Prostate gland (tissue), 2 donors: Measurements from ENCODE around the gene APOLD1. TPM values are rescaled to one million over a fixed set of nuclear protein-coding genes. Genes with fewer than 3 reads are reported as not detected.

ENCODE experiments used
- DNase-seq: peaks from one replicate; pipeline ENCODE4 v3.0.0-alpha.2; 2019; ENCODE audit warnings: low spot score
- H3K27ac ChIP-seq, 2 donors: fragments of 200-600 bp; sonication (generic); 2 replicates each; pipeline ENCODE4 v1.5.1; 2017 to 2019
- H3K27me3 ChIP-seq: fragments of 200-600 bp; sonication (generic); replicated peaks from 2 replicates; pipeline ENCODE4 v1.5.1; 2019; ENCODE audit not compliant: insufficient read depth
- H3K36me3 ChIP-seq, 2 donors: fragments of 200-600 bp; sonication (generic); 1 replicate in 1 of 2; 2 replicates in 1 of 2; pipeline versions ENCODE4 v1.5.1 to v1.8.1; 2017 to 2019
- H3K4me1 ChIP-seq: fragments of 200-600 bp; sonication (generic); replicated peaks from 2 replicates; pipeline ENCODE4 v1.5.1; 2019
- H3K4me3 ChIP-seq, 2 donors: fragments of 200-600 bp; sonication (generic); 2 replicates each; pipeline ENCODE4 v1.5.1; 2017 to 2019
- H3K9me3 ChIP-seq: fragments of 200-600 bp; sonication (generic); 2 replicates; pipeline ENCODE4 v1.5.1; 2017
- POLR2A ChIP-seq: fragments of 450-650 bp; IDR thresholded peaks from one replicate; pipeline ENCODE4 v1.6.1; 2016; ENCODE audit warnings: antibody characterized with exemption, mild to moderate bottlenecking
- POLR2AphosphoS5 ChIP-seq: sonication (generic); formaldehyde crosslinking; IDR thresholded peaks from one replicate; pipeline ENCODE4 v1.6.1; 2017; ENCODE audit warnings: antibody characterized with exemption
- WGBS: methylation state at CpG from one replicate; pipeline ENCODE4 v1.1.5; 2018; 5-methylcytosine and 5-hydroxymethylcytosine counted together
- intact Hi-C: fragments of 100-400 bp; cut with DNase I; formaldehyde crosslinking; loops from one replicate; pipeline ENCODE4 v1.14.2; 2022
- total RNA-seq, 2 donors: library from RNA; depleted of rRNA; stranded (reverse); fragments of >200 nt; gene quantifications; one replicate each; pipeline ENCODE4 v1.1.0, GENCODE V29; 2016
- TF ChIP-seq, protein P1 (sequence below), 4 experiments: fragments of 200-600 bp in 2 of 4; fragments of 450-650 bp in 2 of 4; sonication (generic) in 2 of 4; IDR thresholded peaks; 1 replicate in 3 of 4; 2 replicates in 1 of 4; pipeline ENCODE4 v1.5.1; 2016 to 2019; ENCODE audit warnings: antibody characterized with exemption in 4 of 4, mild to moderate bottlenecking in 2 of 4, moderate library complexity in 2 of 4

Gene APOLD1
- total RNA-seq, 2 donors from 2014 or later: 10.7 to 16.1 TPM

DNA sequence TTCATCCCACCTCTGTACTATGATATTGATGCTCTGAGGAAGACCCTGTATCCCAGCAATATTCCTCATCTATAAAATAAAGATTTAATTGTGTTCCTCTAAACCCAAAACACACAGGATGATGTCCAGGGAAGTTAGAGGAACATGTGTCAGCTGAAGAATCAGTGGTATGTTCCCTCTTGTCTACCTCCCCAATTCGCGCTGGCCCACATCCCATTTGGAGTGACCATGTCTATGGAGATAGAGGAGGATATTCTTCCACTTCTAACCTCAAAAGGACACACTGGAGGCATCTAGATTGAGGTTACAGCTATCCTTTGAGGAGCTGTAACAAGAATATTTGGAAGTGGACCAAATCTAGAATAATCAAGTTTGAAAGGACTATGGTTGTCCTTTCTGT, 1.3 kb upstream of the APOLD1 start:
- intact Hi-C loops: loop anchor here (10.0 kb wide), 3 partner anchors 59 to 431 kb away; no protein-coding TSS in a partner anchor

GRCh38 chr12:12786351-12786705, 869 bp downstream of the APOLD1 start:
- intact Hi-C loops: loop anchor here (10.0 kb wide), 3 partner anchors 62 to 428 kb away; no protein-coding TSS in a partner anchor
- Histone ChIP-seq H3K4me1 (no peaks in the 10 kb centered on the region), H3K4me3 (peak overlapping the region; percentile 57 to 59), H3K9me3 (no peaks in the 10 kb centered on the region), H3K36me3 (no peaks in the 10 kb centered on the region), H3K27ac (peak overlapping the region; percentile 87 to 88), H3K27me3 (no peaks in the 10 kb centered on the region)
- WGBS: 24% methylated on average over 4 of the region's 4 CpGs
- no peak for TF ChIP-seq POLR2AphosphoS5
- TF ChIP-seq, protein P1, sequence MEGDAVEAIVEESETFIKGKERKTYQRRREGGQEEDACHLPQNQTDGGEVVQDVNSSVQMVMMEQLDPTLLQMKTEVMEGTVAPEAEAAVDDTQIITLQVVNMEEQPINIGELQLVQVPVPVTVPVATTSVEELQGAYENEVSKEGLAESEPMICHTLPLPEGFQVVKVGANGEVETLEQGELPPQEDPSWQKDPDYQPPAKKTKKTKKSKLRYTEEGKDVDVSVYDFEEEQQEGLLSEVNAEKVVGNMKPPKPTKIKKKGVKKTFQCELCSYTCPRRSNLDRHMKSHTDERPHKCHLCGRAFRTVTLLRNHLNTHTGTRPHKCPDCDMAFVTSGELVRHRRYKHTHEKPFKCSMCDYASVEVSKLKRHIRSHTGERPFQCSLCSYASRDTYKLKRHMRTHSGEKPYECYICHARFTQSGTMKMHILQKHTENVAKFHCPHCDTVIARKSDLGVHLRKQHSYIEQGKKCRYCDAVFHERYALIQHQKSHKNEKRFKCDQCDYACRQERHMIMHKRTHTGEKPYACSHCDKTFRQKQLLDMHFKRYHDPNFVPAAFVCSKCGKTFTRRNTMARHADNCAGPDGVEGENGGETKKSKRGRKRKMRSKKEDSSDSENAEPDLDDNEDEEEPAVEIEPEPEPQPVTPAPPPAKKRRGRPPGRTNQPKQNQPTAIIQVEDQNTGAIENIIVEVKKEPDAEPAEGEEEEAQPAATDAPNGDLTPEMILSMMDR (IDR thresholded peaks at IDR 0.05): no peak
- no peak for DNase-seq

More for the DNA sequence above, 1.3 kb upstream of the APOLD1 start:
- no peak for TF ChIP-seq POLR2A
- no peak for TF ChIP-seq POLR2AphosphoS5
- TF ChIP-seq, protein P1 (IDR thresholded peaks at IDR 0.05): no peak
- no peak for DNase-seq
- no peaks in the 10 kb centered on the region for H3K4me1 ChIP-seq
- 96% methylated on average over 2 of the region's 2 CpGs for WGBS
- no peaks in the 10 kb centered on the region for H3K36me3 ChIP-seq
- H3K27me3 ChIP-seq: no peaks in the 10 kb centered on the region
- no peak overlapping the region for H3K4me3 ChIP-seq
- peak overlapping the region; percentile 18 to 32 for H3K27ac ChIP-seq
- no peaks in the 10 kb centered on the region for H3K9me3 ChIP-seq

GRCh38 chr12:12786706-12787601, 1.5 kb downstream of the APOLD1 start:
- intact Hi-C loops: loop anchor here (10.0 kb wide), 3 partner anchors 62 to 428 kb away; no protein-coding TSS in a partner anchor
- 2% methylated on average over 80 of the region's 80 CpGs for WGBS
- Histone ChIP-seq H3K9me3 (no peaks in the 10 kb centered on the region), H3K27ac (peak overlapping the region; percentile 87 to 88), H3K27me3 (no peaks in the 10 kb centered on the region), H3K36me3 (no peaks in the 10 kb centered on the region), H3K4me3 (peak overlapping the region; percentile 57 to 59), H3K4me1 (peaks cover 3% of the 10 kb centered on the region)
- peak; percentile 91 for TF ChIP-seq POLR2A
- TF ChIP-seq, protein P1 (IDR thresholded peaks at IDR 0.05): peak in 2 of 4 experiments; percentile 44 to 45
- peak; percentile 9 for TF ChIP-seq POLR2AphosphoS5
- DNase-seq: peak; percentile 68

DNA sequence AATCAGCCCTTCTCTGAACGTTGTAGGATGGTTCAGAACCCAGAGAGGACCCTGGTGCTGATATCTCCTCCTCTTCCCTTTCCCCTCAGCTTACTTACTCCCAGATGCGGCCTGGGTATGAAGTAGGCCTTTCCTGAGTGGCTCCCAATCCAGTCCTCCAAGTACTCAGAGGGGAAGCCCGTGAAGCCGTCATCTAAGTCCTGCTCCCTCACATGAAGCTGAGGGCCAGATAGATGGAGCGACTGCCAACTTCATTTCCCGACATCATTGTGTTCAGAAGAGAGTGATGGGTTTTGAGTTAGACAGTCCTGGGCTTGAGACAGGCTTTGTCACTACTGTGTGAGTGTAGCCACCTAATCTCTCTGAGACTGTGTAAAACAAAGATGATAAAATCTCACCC, 2.7 kb downstream of the APOLD1 start:
- H3K27ac ChIP-seq: peak overlapping the region; percentile 87 to 88
- peaks cover 3% of the 10 kb centered on the region for H3K4me1 ChIP-seq
- no peak overlapping the region for H3K4me3 ChIP-seq
- H3K36me3 ChIP-seq: no peaks in the 10 kb centered on the region
- no peak for DNase-seq
- intact Hi-C loops: loop anchor here (10.0 kb wide), 3 partner anchors 63 to 427 kb away; no protein-coding TSS in a partner anchor
- WGBS: 60% methylated on average over 6 of the region's 6 CpGs
- no peaks in the 10 kb centered on the region for H3K27me3 ChIP-seq
- no peaks in the 10 kb centered on the region for H3K9me3 ChIP-seq
- no peak for TF ChIP-seq POLR2AphosphoS5
- TF ChIP-seq POLR2A: no peak
- TF ChIP-seq, protein P1 (IDR thresholded peaks at IDR 0.05): no peak
